Superior temporal gyrus (tissue), 1 donor: ENCODE results near the gene EIF2B1.
"Not testable (repeated sequence)": the region's sequence is repeated elsewhere in the genome, so short reads cannot be mapped to it uniquely, and the experiment has no call there.

Experiments used
- DNase-seq: peaks from one replicate; pipeline ENCODE4 v3.0.0-alpha.2; 2016; ENCODE audit errors: extremely low spot score

The EIF2B1 gene

DNA sequence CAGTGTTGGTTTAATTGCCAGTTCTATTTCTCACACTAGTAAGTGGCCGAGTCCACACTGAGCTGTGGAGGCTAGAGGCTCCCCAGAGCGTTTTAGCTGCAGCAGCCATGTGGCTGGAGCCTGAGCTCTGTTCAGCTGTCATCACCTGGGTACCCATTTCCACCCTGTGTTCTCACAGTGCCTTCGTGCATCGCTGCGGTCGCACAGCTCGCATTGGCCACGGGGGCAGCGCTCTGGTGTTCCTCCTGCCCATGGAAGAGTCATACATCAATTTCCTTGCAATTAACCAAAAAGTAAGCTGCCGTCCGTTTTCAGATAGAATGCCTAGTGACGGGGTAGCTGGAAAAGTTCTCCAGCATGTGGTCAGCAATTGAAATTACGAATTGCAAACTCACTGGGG, 15.9 kb downstream of the EIF2B1 start:
- DNase-seq, result no peak

- peak; percentile 17 for DNase-seq
Measured at GRCh38 chr12:123617144-123617543, 16.3 kb downstream of the EIF2B1 start.

DNA sequence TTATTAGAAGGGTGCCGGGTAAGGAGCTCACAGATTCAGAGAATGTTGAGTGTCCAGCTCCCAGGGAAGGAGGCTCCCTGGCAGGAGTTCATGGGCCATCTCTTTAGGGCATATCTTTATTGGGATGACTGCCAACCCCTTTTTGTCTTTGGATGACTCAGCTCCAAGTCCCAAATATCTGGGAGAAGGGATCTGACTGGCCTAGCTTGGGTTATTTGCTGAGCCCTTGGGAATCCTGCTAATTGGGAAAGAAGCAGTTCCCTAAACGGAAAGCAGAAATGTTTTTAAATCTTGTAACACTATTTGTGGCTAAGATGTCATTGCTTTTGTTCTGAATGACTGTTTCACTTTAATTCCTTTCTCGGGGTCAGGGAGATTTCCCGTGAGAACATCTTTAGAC, 19.0 kb downstream of the EIF2B1 start:
- DNase-seq, result no peak

DNA sequence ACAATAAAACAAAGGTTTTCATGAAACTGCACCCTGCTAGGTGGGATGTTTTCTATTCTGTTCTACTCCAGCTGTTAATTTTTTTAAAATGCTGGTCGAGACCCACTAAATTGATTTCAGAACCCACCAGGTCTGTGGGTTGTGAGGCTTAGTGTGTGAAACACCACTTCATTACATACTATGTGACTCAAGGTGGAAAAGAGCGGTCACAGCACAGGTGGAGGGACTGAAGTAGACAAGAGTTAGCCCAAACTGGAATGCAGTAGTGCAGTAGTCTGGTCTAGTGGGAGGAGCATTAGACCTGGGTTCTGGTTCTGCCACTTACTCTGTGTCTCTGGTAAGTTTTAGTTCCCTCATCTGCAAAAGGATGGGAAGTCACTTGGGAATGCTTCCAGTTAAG, 19.4 kb downstream of the EIF2B1 start:
- no peak for DNase-seq

DNA sequence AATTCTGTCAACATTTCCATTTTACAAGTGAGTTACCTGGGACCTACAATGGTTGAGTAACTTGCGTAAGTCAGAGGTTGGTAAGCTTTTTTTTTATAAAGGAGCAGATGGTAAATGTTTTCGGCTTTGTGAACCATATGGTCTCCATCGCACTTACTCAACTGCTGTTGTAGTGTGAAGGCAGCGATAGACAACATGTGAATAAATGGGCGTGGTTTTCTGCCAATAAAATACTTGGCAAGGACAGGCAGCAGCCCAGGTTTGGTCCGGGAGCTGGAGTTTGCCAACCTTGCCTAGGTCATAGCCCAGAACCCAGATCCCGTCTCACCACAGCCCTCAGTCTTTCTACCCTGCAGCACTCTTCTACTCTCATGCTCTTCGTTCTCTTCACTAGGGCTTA, 25.3 kb downstream of the EIF2B1 start:
- DNase-seq, result no peak

- DNase-seq, result no peak
Measured at GRCh38 chr12:123607756-123608155, 25.7 kb downstream of the EIF2B1 start.

DNA sequence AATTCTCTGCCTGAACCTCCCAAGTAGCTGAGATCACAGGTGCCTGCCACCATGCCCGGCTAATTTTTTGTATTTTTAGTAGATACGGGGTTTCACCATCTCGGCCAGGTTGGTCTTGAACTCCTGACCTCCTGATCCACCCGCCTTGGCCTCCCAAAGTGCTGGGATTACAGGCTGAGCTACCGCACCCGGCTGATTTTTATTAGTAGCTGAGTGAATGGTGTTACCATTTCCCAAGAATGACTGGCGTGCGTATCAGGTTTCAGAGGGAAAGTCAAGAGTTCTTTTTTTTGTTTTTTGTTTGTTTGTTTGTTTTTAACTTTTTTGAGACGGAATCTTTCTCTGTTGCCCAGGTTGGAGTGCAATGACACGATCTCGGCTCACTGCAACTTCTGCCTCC, 30.0 kb downstream of the EIF2B1 start:
- DNase-seq, result not testable (repeated sequence)

DNA sequence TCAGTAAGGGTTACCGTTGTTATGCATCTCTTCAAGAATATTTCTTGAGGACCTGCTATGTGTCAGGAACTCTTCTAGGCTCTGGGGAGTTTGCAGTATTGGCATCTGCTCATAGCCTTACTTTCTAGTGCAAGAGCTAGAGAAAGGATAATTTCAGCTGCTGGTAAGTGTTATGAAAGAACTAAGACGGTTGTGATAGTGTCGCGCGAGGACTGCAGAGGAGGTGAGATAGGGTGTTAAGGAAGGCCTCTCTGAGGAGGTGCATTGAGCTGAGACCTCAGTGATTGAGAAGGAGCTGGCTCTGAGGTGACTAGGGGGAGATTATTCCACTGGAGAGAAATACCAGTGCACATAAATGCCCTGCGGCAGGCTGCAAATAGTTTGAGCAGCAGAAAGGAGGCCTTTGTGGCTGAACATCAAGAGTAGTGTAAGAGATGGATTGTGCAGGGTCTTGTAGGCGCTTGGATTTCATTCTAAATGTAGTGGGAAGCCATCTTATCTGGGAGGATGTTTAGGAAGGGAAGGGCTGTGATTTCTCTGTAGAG, 30.8 kb downstream of the EIF2B1 start:
- no peak for DNase-seq

- peak; percentile 87 for DNase-seq
Measured at GRCh38 chr12:123601602-123602489, 31.6 kb downstream of the EIF2B1 start, which contains the start of gene DDX55. Gene DDX55 (plus strand): TSS chr12:123602099. CDS start chr12:123602149, 50 bp downstream.

DNA sequence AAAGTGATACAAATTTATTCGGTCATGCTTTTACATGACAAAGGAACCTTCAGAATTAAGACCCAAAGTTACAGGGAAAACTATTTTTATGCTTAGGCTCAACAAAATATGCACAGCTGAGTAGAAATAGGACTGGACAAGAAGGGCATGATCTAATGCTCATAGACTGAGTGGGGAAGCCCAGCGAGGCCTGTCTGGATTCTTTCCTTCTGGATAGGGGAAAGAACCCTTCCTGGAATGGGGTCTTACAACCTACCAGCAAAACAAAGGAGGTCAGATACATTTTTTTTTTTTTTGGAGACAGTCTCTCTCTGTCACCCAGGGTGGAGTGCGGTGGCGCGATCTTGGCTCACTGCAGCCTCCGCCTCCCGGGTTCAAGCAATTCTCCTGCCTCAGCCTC, 33.8 kb downstream of the EIF2B1 start:
- no peak for DNase-seq

DNA sequence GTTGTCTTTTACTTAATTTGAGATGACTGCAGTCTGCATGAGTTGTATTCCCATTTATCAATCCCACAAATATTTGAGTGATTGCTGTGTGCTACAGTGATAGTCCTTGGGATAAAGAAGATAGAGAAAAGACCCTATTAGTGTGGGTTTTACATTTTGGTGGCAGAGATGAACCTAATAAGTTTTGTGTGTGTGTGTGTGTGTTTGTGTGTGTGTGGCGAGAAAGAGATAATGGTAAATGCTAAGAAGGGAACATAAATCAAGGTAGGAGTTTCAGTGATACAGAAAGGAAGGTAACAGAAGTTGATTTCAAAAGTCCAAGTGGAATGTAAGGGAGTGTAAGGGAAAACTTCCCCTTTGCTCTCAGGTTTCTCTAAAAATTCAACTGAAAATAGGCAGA, 34.2 kb downstream of the EIF2B1 start:
- no peak for DNase-seq

GRCh38 chr12:123598522-123598921, 35.0 kb downstream of the EIF2B1 start:
- DNase-seq, result no peak

- DNase-seq, result no peak
Measured at GRCh38 chr12:123597100-123597499, 36.4 kb downstream of the EIF2B1 start.

DNA sequence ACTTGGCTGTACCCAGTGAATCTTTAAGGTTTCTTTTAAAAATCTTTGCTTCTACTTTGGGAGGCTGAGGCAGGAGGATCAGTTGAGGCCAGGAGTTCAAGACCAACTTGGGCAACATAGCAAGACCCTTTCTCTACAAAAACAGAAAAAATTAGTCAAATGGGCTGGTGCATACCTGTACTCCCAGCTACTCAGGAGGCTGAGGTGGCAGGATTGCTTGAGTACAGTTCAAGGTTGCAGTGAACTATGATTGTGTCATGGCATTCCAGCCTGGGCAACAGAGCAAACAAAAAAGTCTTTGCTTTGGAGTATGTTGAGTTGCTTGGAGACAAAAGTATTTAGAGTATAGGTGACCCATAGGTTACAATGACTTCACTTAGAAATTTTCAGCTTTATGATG, 37.8 kb downstream of the EIF2B1 start:
- no peak for DNase-seq

GRCh38 chr12:123591702-123592481, 41.6 kb downstream of the EIF2B1 start:
- no peak for DNase-seq

DNA sequence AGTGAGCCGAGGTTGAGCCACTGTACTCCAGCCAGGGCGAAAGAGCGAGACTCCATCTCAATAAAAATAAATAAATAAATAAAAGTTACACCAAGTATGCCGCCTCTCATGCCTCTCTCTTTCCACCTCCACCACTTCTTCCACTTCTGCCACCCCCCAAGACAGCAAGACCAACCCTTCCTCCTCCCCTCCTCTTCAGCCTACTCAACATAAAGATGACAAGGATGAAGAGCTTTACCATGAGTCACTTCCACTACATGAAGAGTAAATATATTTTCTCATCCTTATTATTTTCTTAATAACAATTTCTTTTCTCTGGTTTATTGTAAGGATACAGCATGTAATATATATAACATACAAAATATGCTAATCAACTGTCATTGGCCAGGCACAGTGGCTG, 52.7 kb downstream of the EIF2B1 start:
- DNase-seq, result no peak

- not testable (repeated sequence) for DNase-seq
Measured at GRCh38 chr12:123578829-123579228, 54.7 kb downstream of the EIF2B1 start.

- no peak for DNase-seq
Measured at GRCh38 chr12:123578243-123578642, 55.2 kb downstream of the EIF2B1 start.

GRCh38 chr12:123576611-123577010, 56.9 kb downstream of the EIF2B1 start:
- DNase-seq, result no peak

DNA sequence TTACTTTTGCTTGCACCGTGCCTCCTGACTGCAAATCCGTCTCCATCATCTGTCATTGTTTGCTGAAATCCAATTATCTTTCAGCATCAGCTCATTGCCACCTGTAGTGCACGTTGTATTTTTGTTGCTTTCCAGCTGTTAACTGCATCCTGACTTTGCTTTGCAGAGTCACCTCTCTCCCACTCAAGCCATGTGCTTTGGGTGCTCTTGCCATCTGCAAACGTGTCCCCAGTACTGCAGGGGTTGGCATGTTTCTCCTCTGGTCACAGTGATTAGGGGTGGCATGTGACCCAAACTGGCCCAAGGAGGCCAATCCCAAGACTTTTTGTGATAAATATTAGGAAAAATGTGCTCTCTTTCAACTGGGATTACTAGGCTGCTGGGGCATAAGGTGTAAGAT, 59.6 kb downstream of the EIF2B1 start:
- DNase-seq, result no peak

GRCh38 chr12:123572391-123572790, 61.1 kb downstream of the EIF2B1 start:
- DNase-seq, result no peak

DNA sequence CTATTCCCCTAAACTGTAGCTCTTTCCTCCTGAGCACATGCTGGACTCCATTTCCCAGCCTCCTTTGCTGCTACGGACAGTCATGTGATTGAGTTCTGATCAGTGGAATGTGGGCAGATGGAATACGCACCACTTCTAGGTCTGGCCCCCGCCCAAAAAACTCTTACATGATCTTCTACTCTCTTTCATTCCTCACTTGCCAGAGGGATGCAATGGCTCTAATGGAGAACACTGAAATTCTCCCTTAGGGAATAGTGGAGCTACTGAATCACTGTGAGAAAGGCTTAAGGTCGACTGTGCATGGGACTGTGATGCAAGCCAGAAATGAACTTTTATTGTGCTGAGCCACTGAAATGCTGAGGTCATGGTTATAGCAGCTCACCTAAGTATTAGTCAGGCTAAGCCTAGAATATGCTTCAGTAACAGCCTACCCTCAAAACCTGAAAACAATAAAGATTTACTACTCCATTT, 62.1 kb downstream of the EIF2B1 start:
- DNase-seq, result peak; percentile 65
